22Rv1 (cell line): ENCODE results near the gene CHSY1.

Experiments
- H3K27ac ChIP-seq: fragments of 450-650 bp; 2 replicates; pipeline ENCODE4 v1.5.1; 2017
- CTCF ChIP-seq: fragments of 450-650 bp; IDR thresholded peaks from 2 replicates; pipeline ENCODE4 v1.5.1; 2017; ENCODE audit warnings: mild to moderate bottlenecking
- ZFX ChIP-seq: fragments of 450-650 bp; IDR thresholded peaks from 2 replicates; pipeline ENCODE4 v1.6.1; 2017; ENCODE audit warnings: antibody characterized with exemption, borderline replicate concordance

Gene CHSY1

DNA sequence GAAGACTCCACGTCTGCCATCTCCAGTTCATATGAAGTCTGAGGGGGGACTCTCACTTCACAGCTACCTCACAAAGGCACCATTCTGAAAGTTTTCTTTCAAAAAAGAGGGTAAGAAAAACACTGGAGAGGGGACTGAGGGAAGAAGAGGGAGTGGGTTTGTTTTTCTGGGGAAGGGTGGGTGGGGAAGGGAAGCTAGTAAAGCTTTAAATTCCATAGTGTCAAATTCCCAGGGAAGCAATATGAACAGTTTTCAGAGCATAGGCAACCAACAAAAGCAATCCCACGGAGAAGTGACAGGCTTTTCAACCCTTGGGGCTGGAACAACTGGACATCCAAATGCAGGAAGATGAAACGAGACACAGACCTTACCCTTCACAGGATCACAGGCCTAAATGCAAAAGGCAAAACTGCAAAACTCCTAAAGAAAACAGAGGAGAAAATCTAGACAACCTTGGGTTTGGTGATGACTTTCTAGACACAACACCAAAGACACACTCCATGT is 61.7 kb downstream of the CHSY1 start:
- TF ChIP-seq CTCF (no peak), ZFX (no peak)
- no peak overlapping the region for H3K27ac ChIP-seq

GRCh38 chr15:101189409-101190091 is 62.3 kb downstream of the CHSY1 start:
- H3K27ac ChIP-seq: no peak overlapping the region
- no peak for TF ChIP-seq ZFX
- no peak for TF ChIP-seq CTCF

- no peak overlapping the region for H3K27ac ChIP-seq
- no peak for TF ChIP-seq CTCF
- TF ChIP-seq ZFX: no peak
Observed at GRCh38 chr15:101188637-101189408, 63.0 kb downstream of the CHSY1 start.

GRCh38 chr15:101187820-101188636 is 63.8 kb downstream of the CHSY1 start:
- H3K27ac ChIP-seq: no peak overlapping the region
- TF ChIP-seq ZFX (no peak), CTCF (no peak)

- TF ChIP-seq ZFX (no peak), CTCF (no peak)
- H3K27ac ChIP-seq: no peak overlapping the region
Observed at GRCh38 chr15:101185770-101186169, 66.1 kb downstream of the CHSY1 start.

DNA sequence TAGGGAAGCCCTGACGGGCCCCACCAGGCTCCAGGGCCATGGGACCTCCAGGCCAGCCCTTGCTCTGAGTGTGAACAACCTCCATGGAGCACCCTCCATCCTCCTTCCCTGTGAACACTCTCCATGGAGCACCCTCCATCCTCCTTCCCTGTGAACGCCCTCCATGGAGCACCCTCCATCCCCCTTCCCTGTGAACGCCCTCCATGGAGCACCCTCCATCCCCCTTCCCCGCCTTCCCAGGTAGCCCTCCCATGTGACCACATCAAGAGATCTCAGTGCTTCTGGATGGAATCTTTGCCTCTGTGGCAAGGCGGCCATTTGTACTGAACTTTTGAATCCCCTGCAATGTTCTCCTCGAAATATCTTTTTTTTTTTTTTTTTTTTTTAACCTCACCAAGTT is 66.5 kb downstream of the CHSY1 start:
- no peak for TF ChIP-seq CTCF
- no peak for TF ChIP-seq ZFX
- H3K27ac ChIP-seq: no peak overlapping the region
